Activated CD8-positive, alpha-beta memory T cell treated with anti-CD3 and anti-CD28 coated beads, Interleukin-2, amount 10 ng/mL, durations not matched to agents 7 days and 5 days (primary cell): ENCODE data around the gene ESR2. TPM values are rescaled to one million over a fixed set of nuclear protein-coding genes. Genes with fewer than 3 reads are reported as not detected.
A peak's percentile ranks its signal among the peaks of the same experiment; 100 is the strongest.
"Not testable (repeated sequence)": the region's sequence is repeated elsewhere in the genome, so short reads cannot be mapped to it uniquely, and the experiment has no call there.

ENCODE experiments used
- ATAC-seq: fragments of 150-1000 bp; cut with Tn5 transposase; one replicate; pipeline ENCODE4 v1.10.0; 2021; ENCODE audit warnings: moderate library complexity
- CTCF ChIA-PET: fragments of 350-600 bp; sonication (Branson Sonifier 250); formaldehyde crosslinking; loops from one replicate; lab custom pipeline; 2021; ENCODE audit warnings: antibody characterized with exemption; lab: Charles Lee
- DNase-seq: peaks from one replicate; pipeline ENCODE4 v3.0.0-alpha.2; 2020
- H3K27ac Mint-ChIP-seq: one replicate; pipeline ENCODE4 v1.8.0; 2021; ENCODE audit warnings: mild to moderate bottlenecking, mixed read lengths
- H3K27me3 Mint-ChIP-seq: one replicate; pipeline ENCODE4 v1.8.0; 2021; ENCODE audit warnings: mixed read lengths
- H3K36me3 Mint-ChIP-seq: one replicate; pipeline ENCODE4 v1.8.0; 2021; ENCODE audit warnings: mild to moderate bottlenecking, mixed read lengths
- H3K4me1 Mint-ChIP-seq: one replicate; pipeline ENCODE4 v1.8.0; 2021; ENCODE audit warnings: mixed read lengths
- H3K4me3 Mint-ChIP-seq: one replicate; pipeline ENCODE4 v1.8.0; 2021; ENCODE audit warnings: mild to moderate bottlenecking, moderate library complexity, mixed read lengths
- H3K9me3 Mint-ChIP-seq: one replicate; pipeline ENCODE4 v1.8.0; 2022; ENCODE audit warnings: low read depth, mixed read lengths
- total RNA-seq, 2 experiments: library from RNA; stranded (reverse); gene quantifications; one replicate each; pipeline ENCODE4 v1.2.3, GENCODE V29; 2021

Gene ESR2
- under 1 TPM; 0.15 to 0.49 TPM for total RNA-seq

DNA sequence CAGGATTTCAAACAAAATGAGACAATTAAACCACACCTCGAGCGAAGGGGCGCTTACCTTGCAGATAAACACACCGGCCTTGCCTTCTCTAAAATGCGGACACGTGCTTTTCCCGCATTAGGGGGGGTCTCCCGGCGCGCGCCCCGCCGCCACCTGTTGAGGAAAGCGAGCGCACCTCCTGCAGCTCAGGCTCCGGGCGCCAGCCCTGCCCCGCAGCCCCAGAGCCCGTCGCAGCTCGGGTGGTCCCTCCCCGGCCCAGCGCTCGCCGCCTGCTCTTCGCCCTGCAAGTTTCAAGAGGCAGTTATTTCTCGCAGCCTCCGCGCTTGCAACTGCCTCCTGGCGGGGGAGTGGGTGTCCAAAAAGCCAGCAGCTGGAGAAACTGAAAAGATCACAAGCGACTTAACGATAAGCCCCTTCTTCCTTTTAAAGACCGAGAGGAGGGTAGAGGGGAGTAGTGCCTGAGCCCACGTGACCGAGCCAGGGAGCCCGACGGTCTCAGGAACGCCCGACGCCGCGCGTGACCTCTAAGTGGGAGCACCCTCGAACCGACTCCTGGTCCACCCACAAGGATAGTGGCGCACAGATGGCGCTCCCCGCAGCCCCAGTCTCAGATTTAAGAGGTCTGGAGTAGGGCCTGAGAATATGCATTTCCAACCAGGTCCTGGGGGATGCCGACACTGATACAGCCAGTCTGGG, at the start of gene ESR2:
Gene ESR2 (minus strand): TSS at position 396 of the 696 bp plus-strand sequence. CDS start 11,386 bp downstream, outside the sequence.
- peak within 1 kb of the TSS; percentile 60 for H3K4me3 Mint-ChIP-seq
- peaks cover 30% of the 10 kb centered on the region for H3K4me1 Mint-ChIP-seq
- H3K9me3 Mint-ChIP-seq = no peaks in the 10 kb centered on the region
- peaks cover 33% of the 10 kb centered on the region for H3K27me3 Mint-ChIP-seq
- peak within 1 kb of the TSS; percentile 8 for H3K27ac Mint-ChIP-seq
- DNase-seq (peak; percentile 45), ATAC-seq (peak; percentile 43)
- H3K36me3 Mint-ChIP-seq = no peaks in the 10 kb centered on the region
- CTCF ChIA-PET = interaction anchor here (0.8 to 3.3 kb wide), 27 partner anchors 8 to 911 kb away, joined by 3 to 41 read pairs (median 4); partner anchors contain the start of gene SYNE2

DNA sequence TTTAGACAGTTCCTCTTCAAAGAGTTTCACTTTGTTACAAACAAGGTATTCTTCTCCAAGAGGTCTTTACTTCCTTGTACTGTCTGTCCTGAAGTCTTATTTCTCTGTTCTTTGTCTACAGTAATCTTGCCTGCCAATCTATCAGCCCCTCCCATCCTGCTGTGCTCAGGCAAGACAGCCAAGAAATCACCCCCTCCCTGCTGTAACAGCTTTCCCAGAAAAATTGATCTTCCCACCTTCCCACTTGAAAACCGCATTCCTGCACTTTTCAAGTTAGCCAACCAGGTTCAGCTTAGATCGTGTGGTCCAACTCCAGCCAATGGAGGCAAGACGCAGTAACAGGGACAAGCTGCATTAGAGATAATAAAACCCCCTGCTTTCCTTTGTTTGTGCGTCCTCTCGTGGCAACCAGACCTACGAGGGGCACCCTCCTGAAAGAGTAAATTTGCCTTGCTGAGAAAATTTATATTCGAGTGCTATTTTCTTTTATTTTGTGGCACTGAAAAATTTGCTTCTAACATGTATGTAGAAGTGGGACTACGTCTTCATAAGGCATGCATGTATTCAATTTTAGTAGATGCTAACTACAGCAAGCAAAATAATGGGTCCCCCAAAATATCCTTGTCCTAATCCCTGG, 46.5 kb upstream of the ESR2 start:
- peaks cover 7% of the 10 kb centered on the region for H3K9me3 Mint-ChIP-seq
- DNase-seq (no peak), ATAC-seq (no peak)
- no peaks in the 10 kb centered on the region for H3K27me3 Mint-ChIP-seq
- peaks cover 11% of the 10 kb centered on the region for H3K36me3 Mint-ChIP-seq
- no peak overlapping the region for H3K27ac Mint-ChIP-seq
- H3K4me1 Mint-ChIP-seq = peaks cover 29% of the 10 kb centered on the region
- no peak overlapping the region for H3K4me3 Mint-ChIP-seq
- CTCF ChIA-PET = interaction anchor here (0.8 to 5.6 kb wide), 3 partner anchors 37 to 296 kb away, joined by 3 to 41 read pairs (median 3); no protein-coding TSS in a partner anchor

DNA sequence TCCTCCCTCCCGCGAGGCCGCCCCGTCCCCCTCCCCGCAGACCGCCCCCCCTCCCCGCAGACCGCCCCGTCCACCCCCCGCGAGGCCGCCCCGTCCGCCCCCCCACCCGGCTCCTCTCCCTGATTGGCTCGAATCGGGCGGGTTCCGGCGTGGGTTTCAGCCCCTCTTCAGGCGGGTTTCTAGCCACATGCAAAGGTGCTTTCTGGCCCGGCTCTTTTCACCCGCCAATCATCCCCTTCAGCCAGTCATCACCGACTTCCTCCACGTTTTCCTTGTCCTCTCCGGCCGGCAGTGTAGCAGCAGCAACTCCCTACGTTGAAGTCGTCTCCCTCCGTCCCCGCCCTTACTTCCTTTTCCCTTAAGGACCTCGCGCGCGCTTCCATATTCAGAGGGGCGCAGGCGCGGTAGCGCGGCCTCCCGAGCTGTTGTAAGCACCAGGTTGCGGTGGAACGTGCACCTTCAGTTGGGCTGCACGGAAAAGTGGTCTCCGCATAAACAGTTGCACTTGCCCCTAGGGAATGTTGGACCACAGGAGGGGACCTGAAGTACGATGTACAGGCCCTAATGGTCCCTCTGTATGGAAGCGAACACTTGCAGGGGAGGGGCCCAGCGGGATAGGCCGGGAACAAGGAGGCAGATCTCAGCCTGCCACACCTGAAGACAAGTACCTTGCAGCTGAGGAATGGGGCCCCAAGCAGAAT, 44.6 kb upstream of the ESR2 start:
- no peaks in the 10 kb centered on the region for H3K27me3 Mint-ChIP-seq
- CTCF ChIA-PET = interaction anchor here (0.6 to 2.5 kb wide), 8 partner anchors 35 to 486 kb away, joined by 3 to 11 read pairs (median 4); partner anchors contain the start of genes HSPA2, MTHFD1 and SYNE2
- peaks cover 7% of the 10 kb centered on the region for H3K9me3 Mint-ChIP-seq
- peaks cover 14% of the 10 kb centered on the region for H3K36me3 Mint-ChIP-seq
- H3K4me3 Mint-ChIP-seq = peak overlapping the region; percentile 94
- H3K27ac Mint-ChIP-seq = peak overlapping the region; percentile 83
- ATAC-seq (peak; percentile 84), DNase-seq (peak; percentile 96)
- H3K4me1 Mint-ChIP-seq = peaks cover 25% of the 10 kb centered on the region

DNA sequence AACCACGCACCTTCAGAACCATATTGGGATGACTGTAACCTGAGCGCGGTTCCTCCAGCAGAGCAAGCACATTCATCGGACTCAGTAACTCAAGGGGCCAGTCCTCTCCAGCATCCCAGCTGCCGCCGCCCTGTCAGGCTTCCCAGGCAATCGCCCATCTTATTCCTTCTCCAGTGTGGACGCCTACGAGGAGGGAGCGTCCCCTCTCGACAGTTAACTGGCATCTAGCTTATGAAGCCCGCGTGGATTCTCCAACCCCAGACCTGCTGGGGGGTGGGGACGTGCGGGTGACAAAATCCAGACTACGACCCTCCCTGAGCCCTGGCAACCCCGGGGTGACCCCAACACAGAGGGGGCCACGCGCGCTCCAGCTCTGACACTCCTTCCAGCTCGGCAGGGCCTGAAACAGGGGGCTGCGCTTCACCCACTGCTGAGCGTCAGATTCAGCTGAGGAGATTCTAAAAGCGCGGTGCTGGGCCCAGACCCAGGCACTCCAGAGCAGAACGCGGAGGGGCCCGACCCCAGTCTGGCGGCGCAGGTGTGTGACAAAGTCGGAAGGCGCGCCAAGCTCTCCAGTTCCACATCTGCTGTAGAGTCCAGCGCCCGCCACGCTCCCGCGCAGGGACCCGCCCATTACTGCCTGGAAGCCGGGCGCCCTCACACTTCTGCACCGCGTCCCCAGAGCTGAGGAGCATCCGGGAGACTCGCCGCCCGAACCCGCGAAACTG, 43.9 kb upstream of the ESR2 start:
- Mint-ChIP-seq H3K4me3 (peak overlapping the region; percentile 94), H3K36me3 (peaks cover 14% of the 10 kb centered on the region), H3K4me1 (peaks cover 25% of the 10 kb centered on the region), H3K27me3 (no peaks in the 10 kb centered on the region), H3K9me3 (peaks cover 7% of the 10 kb centered on the region), H3K27ac (peak overlapping the region; percentile 83)
- CTCF ChIA-PET = interaction anchor here (0.6 to 2.5 kb wide), 13 partner anchors 10 to 486 kb away, joined by 3 to 11 read pairs (median 4); partner anchors contain the start of genes HSPA2, MTHFD1 and SYNE2
- DNase-seq (peak; percentile 53), ATAC-seq (peak; percentile 83)

DNA sequence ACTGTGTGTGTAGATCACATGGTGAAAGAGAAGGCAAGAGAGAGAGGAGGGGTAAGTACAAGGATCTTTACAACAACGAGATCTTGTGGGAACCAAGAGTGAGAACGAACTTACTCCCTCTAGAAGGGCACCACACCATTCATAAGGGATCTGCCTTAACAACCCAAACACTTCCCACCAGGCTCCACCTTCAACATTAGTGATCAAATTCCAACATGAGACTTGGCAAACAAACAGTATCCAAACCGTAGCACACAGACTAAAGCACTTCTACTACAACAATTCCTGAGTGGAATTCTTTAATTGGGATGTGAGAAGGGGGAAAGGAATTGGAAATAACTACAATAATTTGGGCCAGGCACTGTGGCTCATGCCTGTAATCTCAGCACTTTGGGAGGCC, 35.0 kb upstream of the ESR2 start:
- no peaks in the 10 kb centered on the region for H3K4me1 Mint-ChIP-seq
- H3K27ac Mint-ChIP-seq = no peak overlapping the region
- peaks cover 4% of the 10 kb centered on the region for H3K36me3 Mint-ChIP-seq
- no peak overlapping the region for H3K4me3 Mint-ChIP-seq
- no peak for ATAC-seq
- CTCF ChIA-PET = no interaction called here
- H3K27me3 Mint-ChIP-seq = peaks cover 8% of the 10 kb centered on the region
- no peak for DNase-seq
- no peaks in the 10 kb centered on the region for H3K9me3 Mint-ChIP-seq

DNA sequence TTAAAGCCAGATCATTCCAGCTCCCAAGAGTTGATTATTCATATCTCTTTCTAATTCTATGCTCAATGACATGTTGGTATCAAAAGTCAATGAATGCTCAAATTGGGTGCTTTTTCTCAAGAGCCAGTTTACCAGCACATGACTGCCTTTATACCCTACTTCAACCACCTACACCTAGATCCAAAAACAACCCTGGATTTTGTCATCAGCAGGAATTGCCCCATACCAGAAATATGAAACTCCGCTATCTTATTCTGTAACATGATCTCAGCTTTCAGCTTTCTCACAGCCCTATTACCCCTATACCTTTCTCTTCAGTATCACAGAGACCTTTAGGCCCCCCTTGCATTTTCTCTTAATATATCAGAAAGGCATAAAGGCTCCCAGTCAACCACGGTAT, 32.3 kb upstream of the ESR2 start:
- Mint-ChIP-seq H3K9me3 (no peaks in the 10 kb centered on the region), H3K27ac (no peak overlapping the region), H3K4me1 (no peaks in the 10 kb centered on the region), H3K36me3 (peaks cover 4% of the 10 kb centered on the region), H3K27me3 (peaks cover 23% of the 10 kb centered on the region), H3K4me3 (no peak overlapping the region)
- DNase-seq (no peak), ATAC-seq (no peak)
- CTCF ChIA-PET = no interaction called here

DNA sequence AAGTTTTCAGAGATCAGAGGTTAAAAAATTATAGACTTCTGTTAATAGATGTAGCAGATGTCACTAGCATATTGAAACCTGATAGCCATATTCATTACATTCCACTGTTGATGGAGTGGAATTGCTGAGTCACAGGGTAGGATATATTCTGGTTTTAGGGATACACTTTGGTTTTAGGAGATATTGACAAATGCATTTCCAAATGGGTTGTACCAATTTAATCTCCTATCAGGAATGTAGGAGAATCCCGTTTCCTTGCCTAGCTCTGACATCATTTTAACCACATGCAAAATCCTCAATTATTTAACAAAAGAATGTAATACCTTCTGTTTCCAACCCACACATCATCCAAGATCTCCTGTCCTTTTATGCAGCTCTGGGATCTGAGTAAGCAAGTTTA, 30.7 kb upstream of the ESR2 start:
- H3K27ac Mint-ChIP-seq = no peak overlapping the region
- ATAC-seq = no peak
- peaks cover 4% of the 10 kb centered on the region for H3K36me3 Mint-ChIP-seq
- no peaks in the 10 kb centered on the region for H3K4me1 Mint-ChIP-seq
- peaks cover 31% of the 10 kb centered on the region for H3K27me3 Mint-ChIP-seq
- H3K4me3 Mint-ChIP-seq = no peak overlapping the region
- CTCF ChIA-PET = no interaction called here
- no peaks in the 10 kb centered on the region for H3K9me3 Mint-ChIP-seq
- DNase-seq = no peak

DNA sequence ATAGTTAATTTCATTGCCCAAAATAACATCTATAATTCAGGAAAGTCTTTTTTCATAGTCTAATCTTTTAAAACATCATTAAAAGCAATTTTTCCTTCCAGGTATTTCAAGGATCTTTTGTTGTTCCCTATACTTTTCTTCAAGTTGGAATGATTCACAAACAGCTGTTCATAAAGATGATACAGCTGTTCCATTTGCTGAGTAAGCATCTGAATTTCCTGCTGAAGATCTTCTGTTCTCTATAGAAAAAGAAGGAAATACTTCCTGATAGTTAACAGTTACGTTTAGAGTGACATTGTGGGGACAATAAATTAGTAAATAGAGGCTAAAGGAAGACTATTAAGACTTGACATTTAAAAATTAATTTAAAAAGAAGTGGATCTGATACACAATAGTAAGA, 30.3 kb upstream of the ESR2 start:
- Mint-ChIP-seq H3K4me3 (no peak overlapping the region), H3K36me3 (peaks cover 4% of the 10 kb centered on the region), H3K4me1 (no peaks in the 10 kb centered on the region), H3K27me3 (peaks cover 32% of the 10 kb centered on the region), H3K9me3 (no peaks in the 10 kb centered on the region), H3K27ac (no peak overlapping the region)
- CTCF ChIA-PET = no interaction called here
- ATAC-seq = no peak
- DNase-seq = no peak

DNA sequence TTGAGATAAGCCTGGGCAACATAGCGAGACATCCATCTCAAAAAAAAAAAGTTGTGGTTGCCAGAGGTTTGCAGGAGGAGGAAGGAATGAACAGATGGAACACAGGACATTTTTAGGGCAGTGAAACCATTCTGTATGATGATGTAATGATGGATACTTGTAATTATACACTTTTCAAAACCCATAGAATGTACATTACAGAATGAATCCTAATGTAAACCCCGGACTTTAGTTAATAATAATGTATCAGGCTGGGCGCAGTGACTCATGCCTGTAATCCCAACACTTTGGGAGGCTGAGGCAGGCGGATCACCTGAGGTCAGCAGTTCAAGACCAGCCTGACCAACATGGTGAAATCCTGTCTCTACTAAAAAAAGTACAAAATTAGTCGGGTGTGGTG, 26.2 kb upstream of the ESR2 start:
- not testable (repeated sequence) for ATAC-seq, H3K36me3 Mint-ChIP-seq, H3K27ac Mint-ChIP-seq, H3K9me3 Mint-ChIP-seq, H3K4me1 Mint-ChIP-seq, DNase-seq, H3K4me3 Mint-ChIP-seq
- H3K27me3 Mint-ChIP-seq = peaks cover 32% of the 10 kb centered on the region
- CTCF ChIA-PET = interaction anchor here (0.9 kb wide), 1 partner anchor 17 kb away, joined by 3 read pairs; no protein-coding TSS in a partner anchor

DNA sequence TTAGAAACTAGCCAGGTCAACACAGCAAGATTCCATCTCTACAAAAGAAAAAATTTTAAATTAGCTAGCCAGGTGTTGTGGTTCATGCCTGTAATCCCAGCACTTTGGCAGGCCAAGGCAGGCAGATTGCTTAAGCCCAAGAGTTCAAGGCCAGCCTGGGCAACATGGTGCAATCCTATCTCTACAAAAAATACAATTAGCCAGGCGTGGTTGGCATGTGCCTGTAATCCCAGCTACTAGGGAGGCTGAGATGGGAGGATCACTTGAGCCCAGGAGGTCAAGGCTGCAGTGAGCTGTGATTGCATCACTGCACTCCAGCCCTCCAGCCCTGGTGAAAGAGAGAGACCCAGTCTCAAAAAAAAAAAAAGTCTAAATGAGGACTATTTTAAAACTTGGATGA, 24.5 kb upstream of the ESR2 start:
- H3K4me3 Mint-ChIP-seq, H3K4me1 Mint-ChIP-seq, ATAC-seq, DNase-seq, H3K9me3 Mint-ChIP-seq, H3K36me3 Mint-ChIP-seq, H3K27ac Mint-ChIP-seq, CTCF ChIA-PET: not testable (repeated sequence)
- H3K27me3 Mint-ChIP-seq = peaks cover 27% of the 10 kb centered on the region

DNA sequence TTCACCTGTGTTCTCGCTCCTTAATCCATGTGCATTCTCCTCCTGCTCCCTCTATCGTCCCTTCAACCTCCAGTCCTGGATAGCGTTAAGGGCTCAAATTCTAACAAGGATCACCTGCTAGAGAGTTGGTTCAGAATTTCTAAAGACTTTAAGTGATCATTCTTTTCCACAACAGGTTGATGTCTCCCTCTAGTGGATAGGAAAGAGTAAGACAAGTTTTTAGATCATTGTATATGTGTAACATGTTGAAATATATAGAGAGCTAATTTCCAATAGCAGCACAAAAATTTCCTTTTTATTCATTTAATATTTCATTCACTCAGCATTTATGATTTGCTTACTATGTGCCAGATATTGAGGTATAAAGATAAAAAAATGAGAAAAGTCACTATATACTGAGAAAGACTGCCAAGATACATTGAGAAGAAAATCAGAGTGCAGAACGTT, 9.3 kb upstream of the ESR2 start:
- peak; percentile 53 for ATAC-seq
- no peak for DNase-seq
- H3K27me3 Mint-ChIP-seq = peaks cover 12% of the 10 kb centered on the region
- H3K4me3 Mint-ChIP-seq = no peak overlapping the region
- CTCF ChIA-PET = interaction anchor here (0.6 to 4.6 kb wide), 36 partner anchors 9 to 585 kb away, joined by 3 to 41 read pairs (median 4); partner anchors contain the start of gene ESR2
- H3K36me3 Mint-ChIP-seq = no peaks in the 10 kb centered on the region
- H3K27ac Mint-ChIP-seq = no peak overlapping the region
- no peaks in the 10 kb centered on the region for H3K9me3 Mint-ChIP-seq
- peaks cover 4% of the 10 kb centered on the region for H3K4me1 Mint-ChIP-seq

DNA sequence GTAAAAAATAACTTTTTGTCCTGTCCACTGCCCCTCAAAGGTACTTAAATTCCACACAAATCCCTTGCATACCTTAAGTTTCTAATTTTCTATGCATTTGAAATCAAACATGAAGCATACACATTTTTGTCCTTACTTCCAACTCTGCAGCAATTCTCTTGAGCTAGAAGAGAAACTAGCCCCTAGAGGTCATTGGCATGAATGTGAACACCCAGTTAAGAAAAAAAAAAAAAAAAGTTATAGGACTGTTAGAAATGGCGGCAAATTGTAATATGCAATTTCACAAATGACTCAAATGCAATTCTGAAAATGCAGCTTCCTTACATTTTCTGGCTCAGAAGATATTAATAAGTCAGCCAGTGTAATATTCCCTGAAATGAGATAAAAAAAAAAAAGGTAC, 4.6 kb upstream of the ESR2 start:
- DNase-seq (no peak), ATAC-seq (no peak)
- CTCF ChIA-PET = interaction anchor here (0.6 to 1.1 kb wide), 5 partner anchors 32 to 500 kb away, joined by 3 to 4 read pairs (median 3); no protein-coding TSS in a partner anchor
- Mint-ChIP-seq H3K4me3 (no peak overlapping the region), H3K36me3 (no peaks in the 10 kb centered on the region), H3K9me3 (no peaks in the 10 kb centered on the region), H3K27me3 (peaks cover 26% of the 10 kb centered on the region), H3K27ac (no peak overlapping the region), H3K4me1 (peaks cover 27% of the 10 kb centered on the region)
